MG63 (cell line): ENCODE data around the gene UST. TPM values are rescaled to one million over a fixed set of nuclear protein-coding genes. Genes with fewer than 3 reads are reported as not detected.
"Not testable (repeated sequence)": the region's sequence is repeated elsewhere in the genome, so short reads cannot be mapped to it uniquely, and the experiment has no call there.

Experiments
- DNase-seq: peaks from one replicate; pipeline ENCODE4 v3.0.0-alpha.2; 2020
- H3K27me3 ChIP-seq: fragments of 250-450 bp; sonication (Bioruptor Pico); 2 replicates; pipeline ENCODE4 v1.5.1; 2020; ENCODE audit warnings: mild to moderate bottlenecking, moderate library complexity
- H3K36me3 ChIP-seq: fragments of 250-450 bp; sonication (Bioruptor Pico); 2 replicates; pipeline ENCODE4 v1.5.1; 2020; ENCODE audit warnings: mild to moderate bottlenecking, moderate library complexity
- H3K4me3 ChIP-seq: fragments of 250-450 bp; sonication (Bioruptor Pico); 2 replicates; pipeline ENCODE4 v1.5.1; 2020; ENCODE audit warnings: mild to moderate bottlenecking, moderate library complexity
- H3K9me3 ChIP-seq: fragments of 250-450 bp; sonication (Bioruptor Pico); 2 replicates; pipeline ENCODE4 v1.5.1; 2020; ENCODE audit warnings: mild to moderate bottlenecking, moderate library complexity
- total RNA-seq: library from RNA; depleted of rRNA; stranded (reverse); fragments of >200 nt; shearing (Covaris generic); gene quantifications from 2 replicates; pipeline ENCODE4 v1.2.3, GENCODE V29; 2014; ENCODE audit warnings: low replicate concordance

Gene UST
- total RNA-seq, 1 experiment from 2014 or later, result 22.0 TPM

- no peak overlapping the region for H3K4me3 ChIP-seq
- no peak for DNase-seq
- H3K9me3 ChIP-seq, result no peaks in the 10 kb centered on the region
- H3K36me3 ChIP-seq, result peaks cover 2% of the 10 kb centered on the region; the same call in 1 of the 2 replicates
- H3K27me3 ChIP-seq, result no peaks in the 10 kb centered on the region
These were observed 28.3 kb downstream of the UST start for GRCh38 chr6:148775161-148775560.

GRCh38 chr6:148776321-148777308 lies 29.8 kb downstream of the UST start:
- Histone ChIP-seq H3K36me3 (peaks cover 2% of the 10 kb centered on the region; the same call in 1 of the 2 replicates), H3K27me3 (no peaks in the 10 kb centered on the region), H3K4me3 (peak overlapping the region; percentile 21), H3K9me3 (no peaks in the 10 kb centered on the region)
- peak; percentile 57 for DNase-seq

GRCh38 chr6:148779142-148779562 lies 32.3 kb downstream of the UST start:
- H3K4me3 ChIP-seq, result no peak overlapping the region
- no peaks in the 10 kb centered on the region for H3K27me3 ChIP-seq
- H3K36me3 ChIP-seq, result peaks cover 2% of the 10 kb centered on the region; the same call in 1 of the 2 replicates
- no peaks in the 10 kb centered on the region for H3K9me3 ChIP-seq
- no peak for DNase-seq

- H3K4me3 ChIP-seq, H3K27me3 ChIP-seq, DNase-seq, H3K36me3 ChIP-seq, H3K9me3 ChIP-seq: not testable (repeated sequence)
These were observed 33.6 kb downstream of the UST start for GRCh38 chr6:148780423-148780822.

- Histone ChIP-seq H3K9me3 (no peaks in the 10 kb centered on the region), H3K4me3 (no peak overlapping the region), H3K27me3 (no peaks in the 10 kb centered on the region), H3K36me3 (peaks cover 2% of the 10 kb centered on the region; the same call in 1 of the 2 replicates)
- no peak for DNase-seq
These were observed 34.1 kb downstream of the UST start for GRCh38 chr6:148780918-148781436.

GRCh38 chr6:148789948-148790347 lies 43.1 kb downstream of the UST start:
- Histone ChIP-seq H3K9me3 (peaks cover 9% of the 10 kb centered on the region), H3K27me3 (no peaks in the 10 kb centered on the region), H3K4me3 (no peak overlapping the region), H3K36me3 (no peaks in the 10 kb centered on the region; the same call in 1 of the 2 replicates)
- DNase-seq, result no peak

- DNase-seq, result no peak
- no peaks in the 10 kb centered on the region for H3K27me3 ChIP-seq
- no peak overlapping the region for H3K4me3 ChIP-seq
- no peaks in the 10 kb centered on the region; the same call in 1 of the 2 replicates for H3K36me3 ChIP-seq
- H3K9me3 ChIP-seq, result peaks cover 9% of the 10 kb centered on the region
These were observed 43.6 kb downstream of the UST start for GRCh38 chr6:148790404-148790803.

GRCh38 chr6:148790817-148791216 lies 44.0 kb downstream of the UST start:
- DNase-seq, result no peak
- peaks cover 9% of the 10 kb centered on the region for H3K9me3 ChIP-seq
- no peaks in the 10 kb centered on the region; the same call in 1 of the 2 replicates for H3K36me3 ChIP-seq
- H3K27me3 ChIP-seq, result no peaks in the 10 kb centered on the region
- no peak overlapping the region for H3K4me3 ChIP-seq

- DNase-seq, result no peak
- Histone ChIP-seq H3K36me3 (no peaks in the 10 kb centered on the region; the same call in 1 of the 2 replicates), H3K27me3 (no peaks in the 10 kb centered on the region), H3K9me3 (peaks cover 9% of the 10 kb centered on the region), H3K4me3 (no peak overlapping the region)
These were observed 44.5 kb downstream of the UST start for GRCh38 chr6:148791372-148791771.

- no peak overlapping the region for H3K4me3 ChIP-seq
- peaks cover 9% of the 10 kb centered on the region for H3K9me3 ChIP-seq
- DNase-seq, result no peak
- H3K27me3 ChIP-seq, result no peaks in the 10 kb centered on the region
- H3K36me3 ChIP-seq, result no peaks in the 10 kb centered on the region
These were observed 46.9 kb downstream of the UST start for GRCh38 chr6:148793721-148794120.

- Histone ChIP-seq H3K4me3 (no peak overlapping the region), H3K36me3 (no peaks in the 10 kb centered on the region), H3K9me3 (peaks cover 9% of the 10 kb centered on the region), H3K27me3 (no peaks in the 10 kb centered on the region)
- no peak for DNase-seq
These were observed 48.0 kb downstream of the UST start for GRCh38 chr6:148794797-148795196.

- Histone ChIP-seq H3K9me3 (peaks cover 9% of the 10 kb centered on the region), H3K27me3 (no peaks in the 10 kb centered on the region), H3K4me3 (no peak overlapping the region), H3K36me3 (no peaks in the 10 kb centered on the region)
- DNase-seq, result no peak
These were observed 48.7 kb downstream of the UST start for GRCh38 chr6:148795563-148795962.

- DNase-seq, result no peak
- Histone ChIP-seq H3K4me3 (no peak overlapping the region), H3K36me3 (no peaks in the 10 kb centered on the region), H3K27me3 (no peaks in the 10 kb centered on the region), H3K9me3 (no peaks in the 10 kb centered on the region; the same call in 1 of the 2 replicates)
These were observed 52.8 kb downstream of the UST start for GRCh38 chr6:148799647-148800046.

GRCh38 chr6:148800536-148800935 lies 53.7 kb downstream of the UST start:
- Histone ChIP-seq H3K36me3 (no peaks in the 10 kb centered on the region), H3K27me3 (no peaks in the 10 kb centered on the region), H3K9me3 (no peaks in the 10 kb centered on the region; the same call in 1 of the 2 replicates), H3K4me3 (no peak overlapping the region)
- peak; percentile 62 for DNase-seq

- no peaks in the 10 kb centered on the region; the same call in 1 of the 2 replicates for H3K9me3 ChIP-seq
- no peak overlapping the region for H3K4me3 ChIP-seq
- no peaks in the 10 kb centered on the region for H3K27me3 ChIP-seq
- no peak for DNase-seq
- no peaks in the 10 kb centered on the region for H3K36me3 ChIP-seq
These were observed 57.1 kb downstream of the UST start for GRCh38 chr6:148803979-148804378.

- no peak for DNase-seq
- H3K27me3 ChIP-seq, result no peaks in the 10 kb centered on the region
- no peak overlapping the region for H3K4me3 ChIP-seq
- H3K36me3 ChIP-seq, result no peaks in the 10 kb centered on the region
- no peaks in the 10 kb centered on the region; the same call in 1 of the 2 replicates for H3K9me3 ChIP-seq
These were observed 58.9 kb downstream of the UST start for GRCh38 chr6:148805777-148806176.

- no peaks in the 10 kb centered on the region for H3K36me3 ChIP-seq
- no peak overlapping the region for H3K4me3 ChIP-seq
- H3K27me3 ChIP-seq, result no peaks in the 10 kb centered on the region
- DNase-seq, result no peak
- no peaks in the 10 kb centered on the region for H3K9me3 ChIP-seq
These were observed 61.0 kb downstream of the UST start for GRCh38 chr6:148807784-148808183.
